GM13977 (cell line): ENCODE results near the gene DAP.

Source experiments
- DNase-seq: peaks from one replicate; pipeline ENCODE4 v3.0.0; 2012; ENCODE audit warnings: low spot score
- in situ Hi-C: fragments of 300-500 bp; cut with MboI; formaldehyde crosslinking; loops from one replicate; pipeline ENCODE4 v1.12.0; 2022; ENCODE audit warnings: low sequenced_read_pairs, low pct_unique_long_range_greater_than_20kb, mixed read lengths, inconsistent platforms; ENCODE audit not compliant: unreplicated experiment
- TF ChIP-seq, protein P1 (sequence below): IDR thresholded peaks from 2 replicates; pipeline ENCODE4 v1.5.1; 2012; ENCODE audit warnings: mild to moderate bottlenecking, control low read depth; ENCODE audit not compliant: insufficient read depth; ENCODE audit errors: extremely low read depth, missing control alignments

Gene DAP

DNA sequence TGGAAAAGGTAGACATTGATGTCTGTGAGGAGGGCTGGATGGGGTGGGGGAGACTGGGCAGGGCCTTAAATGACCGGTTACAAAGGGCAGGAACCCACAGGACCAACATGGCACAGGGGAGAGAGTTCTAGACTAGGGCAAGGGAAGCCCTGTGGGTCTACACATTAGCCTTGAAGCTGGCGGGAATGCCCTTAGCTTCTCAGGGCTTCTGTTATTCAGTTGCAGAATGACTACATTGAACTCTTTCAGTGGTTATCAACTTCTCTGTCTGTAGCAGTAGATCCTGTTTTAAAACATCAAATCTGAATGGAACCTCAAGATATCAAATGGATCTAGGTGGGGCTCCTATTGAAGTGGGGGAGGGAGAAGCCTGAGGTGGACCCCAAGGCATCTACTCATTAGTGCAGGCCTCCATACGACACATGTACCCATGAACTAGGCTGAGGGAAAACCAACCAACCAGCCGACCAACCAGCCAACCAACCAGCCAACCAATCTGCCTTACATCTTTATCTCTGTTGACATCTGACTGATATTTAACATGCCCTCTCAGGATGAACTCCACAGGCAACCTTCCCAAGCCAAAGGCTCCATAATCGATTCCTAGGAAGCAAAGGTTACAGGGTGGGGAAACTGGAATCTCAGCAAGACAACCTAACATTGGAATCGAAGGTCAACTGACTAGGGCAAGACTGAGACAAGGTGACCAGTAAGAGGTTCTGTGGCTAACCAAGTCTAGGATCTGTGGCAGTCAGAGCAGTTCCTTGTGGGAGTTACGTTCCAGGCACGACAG lies 48.3 kb downstream of the DAP start:
- in situ Hi-C loops, result no loop called here

DNA sequence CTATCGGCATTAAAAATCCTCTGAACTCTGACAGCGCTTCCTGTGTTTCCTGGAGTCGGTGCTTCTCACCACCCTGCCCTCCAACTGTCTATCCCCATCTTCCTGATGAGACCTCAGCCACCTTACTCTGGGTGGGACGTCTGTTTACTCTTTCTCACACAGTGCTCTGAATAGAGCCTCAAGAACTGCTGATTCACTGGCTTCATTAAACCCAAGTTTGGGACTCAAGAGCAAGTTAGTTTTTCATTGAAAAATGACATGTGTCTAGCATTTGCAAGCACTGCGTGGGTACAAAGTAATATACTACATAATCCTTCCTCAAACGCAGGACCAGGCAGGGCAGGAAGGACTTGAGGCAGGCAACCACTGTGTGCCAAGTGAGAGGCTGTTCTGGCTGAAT lies 49.5 kb downstream of the DAP start:
- in situ Hi-C loops, result no loop called here
- TF ChIP-seq, protein P1, sequence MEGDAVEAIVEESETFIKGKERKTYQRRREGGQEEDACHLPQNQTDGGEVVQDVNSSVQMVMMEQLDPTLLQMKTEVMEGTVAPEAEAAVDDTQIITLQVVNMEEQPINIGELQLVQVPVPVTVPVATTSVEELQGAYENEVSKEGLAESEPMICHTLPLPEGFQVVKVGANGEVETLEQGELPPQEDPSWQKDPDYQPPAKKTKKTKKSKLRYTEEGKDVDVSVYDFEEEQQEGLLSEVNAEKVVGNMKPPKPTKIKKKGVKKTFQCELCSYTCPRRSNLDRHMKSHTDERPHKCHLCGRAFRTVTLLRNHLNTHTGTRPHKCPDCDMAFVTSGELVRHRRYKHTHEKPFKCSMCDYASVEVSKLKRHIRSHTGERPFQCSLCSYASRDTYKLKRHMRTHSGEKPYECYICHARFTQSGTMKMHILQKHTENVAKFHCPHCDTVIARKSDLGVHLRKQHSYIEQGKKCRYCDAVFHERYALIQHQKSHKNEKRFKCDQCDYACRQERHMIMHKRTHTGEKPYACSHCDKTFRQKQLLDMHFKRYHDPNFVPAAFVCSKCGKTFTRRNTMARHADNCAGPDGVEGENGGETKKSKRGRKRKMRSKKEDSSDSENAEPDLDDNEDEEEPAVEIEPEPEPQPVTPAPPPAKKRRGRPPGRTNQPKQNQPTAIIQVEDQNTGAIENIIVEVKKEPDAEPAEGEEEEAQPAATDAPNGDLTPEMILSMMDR, result no peak
- DNase-seq, result no peak

More for the DNA sequence above, 48.3 kb downstream of the DAP start:
- TF ChIP-seq, protein P1, result no peak
- DNase-seq, result peak; percentile 54

DNA sequence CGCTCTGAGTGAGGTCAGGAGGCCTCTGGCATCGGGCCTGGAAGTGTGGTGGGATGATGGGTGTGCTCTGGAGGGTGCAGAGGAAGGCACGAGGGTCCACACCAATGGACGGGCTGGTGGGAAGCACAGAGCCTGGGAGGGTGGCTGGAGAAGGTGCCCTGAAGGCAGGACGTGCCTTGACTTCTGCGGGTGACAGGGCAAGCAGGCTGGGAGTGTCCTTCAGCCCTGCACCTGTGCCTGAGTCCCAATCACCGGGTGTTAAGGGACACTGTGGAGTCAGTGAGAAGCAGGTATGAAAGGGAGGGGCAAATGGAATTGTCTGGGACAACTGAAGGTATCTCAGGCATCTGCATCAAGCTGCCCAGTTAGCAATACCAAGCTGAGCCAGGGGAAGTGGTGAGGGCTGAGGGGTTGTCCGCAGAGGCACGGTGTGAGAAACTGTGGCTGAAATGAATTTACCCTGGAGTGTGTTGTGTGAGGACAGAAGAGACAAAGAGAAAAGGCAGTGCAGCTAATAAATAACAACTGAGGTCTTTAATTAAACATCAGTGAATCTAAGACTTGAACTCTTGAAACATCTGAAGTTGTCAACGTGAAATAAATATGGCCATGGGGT lies 50.4 kb downstream of the DAP start:
- no peak for DNase-seq
- in situ Hi-C loops, result no loop called here
- TF ChIP-seq, protein P1, result no peak

DNA sequence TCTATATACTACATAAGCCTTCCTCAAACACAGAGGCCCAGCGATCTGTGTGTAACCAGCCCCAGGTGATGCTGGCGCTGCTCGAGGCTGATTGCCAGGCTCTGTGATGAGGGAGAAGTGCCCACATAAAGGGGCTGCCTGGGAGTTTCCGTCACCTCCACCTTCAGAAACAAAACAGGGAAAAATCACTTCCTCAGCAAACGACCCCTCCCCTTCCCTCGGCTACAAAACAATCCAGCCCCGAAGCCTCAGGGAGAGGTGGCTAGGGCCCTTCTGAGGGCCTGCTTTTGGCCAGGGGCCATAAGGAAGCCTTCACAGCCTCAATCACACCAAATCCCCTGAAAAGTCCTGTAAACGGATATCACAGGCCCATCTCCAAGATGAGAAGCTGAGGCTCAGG lies 51.1 kb downstream of the DAP start:
- DNase-seq, result no peak
- TF ChIP-seq, protein P1, result no peak
- in situ Hi-C loops, result no loop called here

DNA sequence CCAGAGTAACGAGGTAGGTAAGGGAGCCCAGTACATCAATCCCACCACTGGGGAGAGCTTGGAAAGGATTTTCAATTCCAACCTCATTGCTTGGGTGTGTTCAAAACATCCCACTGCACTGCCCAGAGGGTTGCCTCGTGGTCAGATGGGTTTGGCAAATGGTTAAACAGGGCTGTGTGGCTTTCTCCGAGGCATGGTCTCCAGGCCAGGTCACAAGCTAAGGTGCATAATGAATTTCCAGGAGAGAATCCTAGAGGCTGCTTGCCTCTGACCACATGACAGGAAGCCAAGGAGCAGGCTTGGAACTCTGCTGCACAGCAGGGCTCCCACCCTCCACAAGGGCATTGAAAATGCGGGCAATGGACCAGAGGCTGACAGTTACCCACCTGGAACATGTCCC lies 51.6 kb downstream of the DAP start:
- no peak for DNase-seq
- in situ Hi-C loops, result no loop called here
- TF ChIP-seq, protein P1, result no peak

DNA sequence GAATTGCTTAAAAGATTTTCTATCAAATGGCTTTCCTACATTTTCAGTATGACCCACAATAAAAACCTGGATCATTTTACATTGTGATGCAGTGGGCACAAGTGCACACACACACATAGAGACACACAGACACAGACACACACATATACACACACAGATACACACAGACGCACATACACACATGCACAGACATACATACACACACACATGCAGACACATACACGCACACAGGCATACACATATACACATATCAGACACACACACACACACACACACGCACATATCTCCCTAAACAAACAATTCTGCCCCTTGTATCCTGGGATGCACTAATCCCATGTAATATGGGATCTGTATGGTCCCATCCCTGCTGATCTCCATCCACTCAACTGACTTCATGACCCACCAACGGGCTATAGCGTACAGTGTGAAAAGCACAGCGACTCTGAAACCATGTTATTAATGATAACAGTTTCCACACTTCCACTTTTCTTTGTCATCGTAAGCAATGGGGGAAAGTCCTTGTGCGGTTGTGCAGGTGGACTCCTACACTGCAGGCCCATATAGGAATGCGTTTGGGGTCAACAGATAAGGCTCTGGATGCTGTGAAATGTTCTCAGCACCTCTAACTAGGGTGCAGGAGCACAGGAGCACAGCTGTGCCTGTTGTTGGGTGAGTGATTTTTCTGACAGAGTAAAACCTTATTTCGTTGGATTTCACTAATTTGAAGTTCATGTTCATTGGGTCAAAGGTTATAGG lies 52.7 kb downstream of the DAP start:
- in situ Hi-C loops, result no loop called here
- TF ChIP-seq, protein P1, result no peak
- no peak for DNase-seq
